ENCODE data around the gene SCUBE2. TPM values are rescaled to one million over a fixed set of nuclear protein-coding genes. Genes with fewer than 3 reads are reported as not detected.
A peak's percentile ranks its signal among the peaks of the same experiment; 100 is the strongest.

Gene SCUBE2
- 0.73 and 0.74 TPM in 2 replicates for total RNA-seq

DNA sequence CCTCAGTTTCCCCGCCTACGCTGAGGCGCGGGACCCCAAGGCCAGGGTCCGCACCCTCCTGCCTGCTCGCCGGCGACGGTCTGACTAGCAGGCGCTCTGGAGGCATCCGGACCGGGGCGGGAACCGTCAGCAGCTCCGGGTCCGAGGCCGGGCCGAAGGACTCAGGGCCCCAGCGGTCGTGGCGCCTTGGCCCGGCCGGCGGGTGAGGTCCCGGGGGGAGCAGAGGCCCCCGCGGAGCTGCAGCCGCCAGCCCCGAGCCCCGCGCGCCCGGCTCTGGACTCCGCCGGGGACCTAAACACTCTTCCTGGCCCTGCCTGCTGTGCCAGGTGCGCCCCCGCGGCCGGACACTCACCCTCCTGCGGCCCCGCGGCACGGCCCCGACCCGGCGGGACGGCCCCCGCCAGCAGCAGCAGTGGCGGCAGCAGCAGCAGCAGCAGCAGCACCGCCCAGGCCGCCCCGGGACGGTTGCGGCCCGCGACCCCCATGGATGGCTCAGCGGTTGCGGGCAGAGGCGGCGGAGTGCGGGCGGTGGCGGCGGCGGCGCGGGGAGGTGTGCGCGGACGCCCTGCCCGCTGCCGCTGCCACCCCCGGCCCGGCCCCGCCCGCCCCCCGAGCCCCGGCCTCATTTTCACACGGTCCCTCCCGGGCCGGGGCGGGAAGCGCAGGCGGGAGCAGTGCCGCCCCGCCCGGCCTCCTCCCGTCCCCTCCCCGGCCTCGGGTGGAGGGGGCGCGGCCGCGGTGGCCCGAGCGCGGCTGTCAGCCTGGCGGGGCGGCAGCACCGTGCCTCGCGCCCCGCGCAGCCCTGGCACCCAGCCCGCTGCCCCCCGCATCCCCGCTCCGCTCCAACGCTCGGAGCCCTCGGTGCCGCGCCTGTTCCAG lies at the start of gene SCUBE2:
Gene SCUBE2, minus strand, starts transcription at position 556 of the 879 bp plus-strand sequence. Its CDS starts 71 bp downstream, at position 485.
- DNase-seq (ENCODE audit: low read depth, low spot score): no peak

DNA sequence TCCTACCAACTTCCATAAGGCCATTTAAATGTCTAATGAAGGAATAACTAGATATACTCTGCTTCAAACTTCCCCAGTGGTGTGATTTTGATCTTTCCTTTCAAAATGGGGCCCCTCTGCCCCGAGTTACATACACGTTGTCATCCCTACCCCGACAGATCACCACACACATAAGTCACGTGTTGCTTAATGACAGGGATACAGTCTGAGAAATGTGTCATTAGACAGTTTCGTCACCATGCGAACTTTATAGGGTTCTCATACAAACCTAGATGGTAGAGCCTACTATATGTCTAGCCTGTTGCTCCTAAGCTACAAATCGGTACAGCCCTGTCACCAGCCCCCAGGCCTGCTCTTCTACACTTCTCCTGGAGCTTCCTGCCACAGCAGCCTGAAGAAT lies 49.8 kb upstream of the SCUBE2 start:
- no peak for DNase-seq (ENCODE audit: low read depth, low spot score)

DNA sequence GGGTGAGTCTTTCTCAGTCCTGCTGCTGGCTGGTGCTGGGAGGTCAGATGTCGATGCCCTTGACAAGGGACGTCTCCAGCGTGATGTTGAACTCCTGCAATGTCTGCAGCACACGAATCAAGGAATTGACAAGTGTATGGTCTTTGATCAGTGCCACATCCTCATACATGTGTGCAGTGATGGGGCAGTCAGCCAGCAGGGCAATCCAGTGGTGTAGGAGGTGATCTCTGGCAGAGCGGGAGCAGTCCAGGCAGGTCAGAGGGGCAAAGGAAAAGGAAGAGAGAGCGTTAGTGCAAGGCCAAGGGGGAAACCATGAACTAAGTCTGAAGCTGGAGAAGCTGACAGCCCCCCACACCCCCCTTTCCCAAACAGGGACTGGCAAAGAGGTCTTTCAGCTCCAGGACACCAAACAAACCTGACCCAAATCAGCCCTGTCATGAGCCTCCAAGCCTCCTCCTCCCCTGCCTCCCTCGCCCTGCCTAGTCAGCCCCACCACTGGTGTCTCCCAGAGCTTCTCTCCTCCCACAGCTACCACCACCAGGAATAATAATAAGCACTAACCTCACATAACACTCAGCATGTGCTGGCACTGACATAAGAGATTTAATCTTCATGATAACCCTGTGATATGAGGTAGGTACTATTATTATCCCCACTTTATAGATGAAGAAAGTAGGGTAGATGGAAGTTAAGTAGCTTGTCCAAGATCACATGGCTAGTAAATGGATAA lies 48.4 kb upstream of the SCUBE2 start:
- DNase-seq (ENCODE audit: low read depth, low spot score): no peak

DNA sequence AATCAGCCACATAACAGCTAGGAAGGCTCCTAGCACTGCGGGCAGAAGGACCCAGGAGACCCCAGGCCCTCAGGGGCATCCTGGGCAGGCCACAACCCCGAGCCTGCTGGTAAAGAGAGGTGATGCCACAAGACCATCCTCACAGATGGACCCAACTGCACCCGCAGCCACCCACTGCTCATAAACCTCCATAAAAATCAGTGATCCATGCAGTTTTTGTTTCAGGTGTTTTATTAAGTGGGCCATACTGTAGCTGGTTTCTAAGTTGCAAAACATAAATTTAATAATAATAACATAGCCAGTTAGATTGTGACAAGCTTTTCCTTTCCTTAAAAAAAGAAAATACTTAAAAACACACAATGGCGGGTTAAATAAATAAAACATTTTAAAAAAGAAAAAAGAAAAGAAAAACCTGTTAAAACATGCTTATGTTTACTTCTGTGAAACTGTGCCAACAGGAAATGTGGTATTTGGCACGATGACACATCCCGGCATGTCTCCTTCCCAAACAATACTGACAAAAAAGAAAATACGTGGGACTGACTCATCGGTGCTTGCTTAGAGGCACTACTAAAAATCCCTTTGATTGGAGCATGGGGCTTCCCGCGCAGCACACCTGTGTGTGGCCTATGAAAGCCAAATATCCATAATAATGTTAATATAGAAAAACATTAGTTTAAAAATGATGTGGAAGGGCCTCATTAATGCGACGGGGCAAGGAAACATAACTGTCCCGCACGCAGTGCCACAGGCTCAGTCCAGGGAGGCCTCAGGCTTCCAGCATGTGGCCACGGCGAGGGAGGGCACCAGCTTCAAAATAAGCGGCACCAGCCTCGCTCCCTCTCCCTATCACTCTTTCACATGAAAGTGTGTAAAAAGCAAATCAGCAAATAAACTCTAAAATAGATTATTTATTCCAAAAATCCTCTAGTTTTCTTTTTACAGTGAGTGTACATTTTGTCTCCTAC lies 47.5 kb upstream of the SCUBE2 start:
- DNase-seq (ENCODE audit: low read depth, low spot score): peak; percentile 88

DNA sequence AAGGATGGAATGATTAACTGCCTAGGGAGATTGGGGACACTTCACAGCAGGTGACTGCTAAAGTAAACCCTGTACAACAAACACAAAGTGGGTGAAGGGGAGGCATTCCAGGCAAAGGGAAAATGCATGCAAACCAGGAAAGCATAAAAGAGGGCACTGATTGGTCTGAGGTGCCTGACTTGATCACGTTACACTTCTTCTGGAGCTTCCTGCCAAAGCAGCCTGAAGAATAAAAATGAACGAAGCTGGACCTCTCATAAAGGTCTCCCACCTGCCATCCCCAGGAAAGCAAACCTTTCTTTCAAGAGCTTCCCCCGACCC lies 46.7 kb upstream of the SCUBE2 start:
- DNase-seq (ENCODE audit: low read depth, low spot score): no peak

DNA sequence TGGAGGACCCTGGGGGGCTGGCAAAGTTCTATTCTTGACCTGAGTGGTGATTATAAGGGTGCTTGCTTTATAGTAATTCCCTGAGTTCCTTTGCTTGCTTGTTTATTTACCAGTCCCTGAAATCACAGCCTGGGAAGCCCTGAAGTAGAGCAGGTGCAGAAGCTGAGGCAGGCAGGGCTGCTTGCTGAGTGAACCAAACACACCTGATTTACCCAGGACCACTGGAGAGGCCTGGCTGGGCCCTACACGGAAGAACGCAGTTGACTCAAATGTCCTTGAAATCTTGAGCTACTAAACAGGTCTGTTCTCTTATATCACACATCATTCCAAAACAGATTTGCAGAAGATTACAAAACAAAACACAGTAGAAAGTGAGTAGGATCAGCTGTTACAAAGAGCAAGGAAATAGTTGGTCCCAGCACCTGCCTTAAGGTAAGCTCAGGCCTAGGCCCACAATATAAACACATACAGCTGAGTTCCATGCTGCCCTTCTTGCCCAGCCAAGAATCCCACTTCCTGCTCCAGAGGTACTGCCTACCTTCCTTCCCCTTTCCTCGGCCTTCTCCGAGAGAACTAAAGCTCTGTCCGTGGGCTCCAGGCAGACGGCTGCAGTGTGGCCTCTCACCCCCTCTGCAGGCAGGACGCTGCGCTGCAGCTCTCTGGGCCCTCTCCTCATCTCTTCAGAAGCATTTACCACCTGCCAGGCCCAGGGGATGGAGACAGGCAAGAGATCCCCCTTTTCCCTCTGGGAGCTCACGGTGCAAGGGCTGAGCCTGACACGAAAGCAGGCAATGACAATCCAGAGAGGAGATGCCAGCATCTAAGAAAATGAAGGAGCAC lies 46.1 kb upstream of the SCUBE2 start:
- DNase-seq (ENCODE audit: low read depth, low spot score): no peak

DNA sequence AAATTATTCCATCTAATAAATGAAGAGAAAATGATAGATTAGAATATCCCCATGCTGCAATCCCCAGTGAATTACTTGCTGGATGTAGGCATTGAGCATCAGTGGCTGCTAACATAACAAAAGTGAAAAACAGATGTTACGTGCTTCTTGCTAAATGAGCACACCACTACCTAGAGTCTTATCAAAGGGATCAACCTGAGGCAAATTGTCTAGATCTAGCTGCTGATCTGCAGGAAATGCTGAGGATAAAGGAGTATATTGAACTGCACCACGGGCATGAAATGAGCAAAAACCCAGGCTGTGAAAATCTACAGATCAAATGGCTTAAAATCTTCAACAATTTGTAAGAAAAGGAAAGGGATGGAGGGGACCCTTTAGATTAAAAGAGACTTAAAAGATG lies 45.3 kb upstream of the SCUBE2 start:
- DNase-seq (ENCODE audit: low read depth, low spot score): no peak

DNA sequence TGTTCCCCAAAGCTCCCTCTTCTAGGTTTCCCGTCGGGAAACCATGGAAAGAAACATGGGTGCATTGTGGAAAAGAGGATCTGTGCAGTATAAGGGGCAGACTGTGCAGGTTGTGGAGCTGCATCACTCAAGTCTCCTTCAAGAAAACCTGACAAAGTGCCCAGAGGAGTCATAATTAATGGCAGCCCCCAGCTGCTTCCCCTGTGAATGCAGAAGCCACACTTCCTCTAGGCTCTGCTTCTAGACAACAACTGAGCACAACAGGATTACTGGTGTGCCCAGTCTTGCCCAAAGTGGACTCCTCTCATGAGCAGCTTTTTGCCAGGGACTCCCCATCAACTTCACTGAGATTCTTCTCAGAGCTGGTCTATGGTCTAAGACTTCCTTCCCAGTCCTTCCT lies 42.6 kb upstream of the SCUBE2 start:
- DNase-seq (ENCODE audit: low read depth, low spot score): no peak

DNA sequence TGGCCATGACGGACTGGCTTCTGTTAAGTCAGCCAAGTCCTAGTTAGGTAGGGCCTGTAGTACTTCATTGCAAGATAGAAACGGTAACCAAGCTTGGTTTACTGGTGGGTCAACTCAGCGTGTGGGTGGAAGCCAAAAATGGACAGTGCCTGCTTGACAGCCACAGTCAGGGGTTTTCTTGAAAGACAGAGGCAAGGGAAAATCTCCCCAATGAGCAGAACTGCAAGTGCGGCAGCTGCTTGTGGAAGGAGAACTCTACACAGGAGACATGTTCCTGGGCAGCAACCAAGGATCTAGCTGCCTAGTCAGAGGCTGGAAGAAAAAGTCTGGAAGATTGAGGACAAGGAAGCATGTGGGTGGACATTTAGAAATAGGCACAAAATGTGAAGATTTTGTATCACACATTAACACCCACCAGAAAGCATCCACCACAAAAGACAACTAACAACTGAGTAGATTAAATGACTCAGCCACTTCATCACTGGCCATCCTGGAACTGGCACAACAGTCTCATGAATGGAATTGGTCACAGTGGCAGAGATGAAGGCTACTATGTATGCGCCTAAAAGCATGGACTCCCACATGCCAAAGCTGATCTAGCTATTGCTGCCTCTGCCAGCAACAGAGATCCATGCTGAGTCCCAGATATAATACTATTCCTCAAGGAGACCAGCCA lies 40.9 kb upstream of the SCUBE2 start:
- DNase-seq (ENCODE audit: low read depth, low spot score): no peak

DNA sequence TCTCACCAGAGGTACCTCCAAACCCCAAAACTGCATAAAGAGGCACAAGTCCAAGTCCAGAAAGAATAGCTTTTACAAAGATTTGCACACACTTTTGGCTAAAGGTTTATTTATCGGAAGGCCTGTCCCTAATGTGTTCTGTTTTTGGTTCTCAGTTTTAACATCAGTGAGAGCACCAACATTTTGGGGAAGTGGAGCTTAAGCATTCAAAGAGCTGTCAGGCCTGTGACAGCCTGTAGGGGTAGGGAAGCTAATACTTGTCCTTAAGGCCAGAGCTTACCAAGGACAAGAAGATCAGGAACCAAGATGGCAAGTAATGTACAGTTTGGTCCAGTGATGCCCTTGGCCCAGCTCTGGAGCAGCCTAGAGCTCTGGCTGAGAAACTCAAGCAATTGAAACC lies 38.9 kb upstream of the SCUBE2 start:
- DNase-seq (ENCODE audit: low read depth, low spot score): no peak

DNA sequence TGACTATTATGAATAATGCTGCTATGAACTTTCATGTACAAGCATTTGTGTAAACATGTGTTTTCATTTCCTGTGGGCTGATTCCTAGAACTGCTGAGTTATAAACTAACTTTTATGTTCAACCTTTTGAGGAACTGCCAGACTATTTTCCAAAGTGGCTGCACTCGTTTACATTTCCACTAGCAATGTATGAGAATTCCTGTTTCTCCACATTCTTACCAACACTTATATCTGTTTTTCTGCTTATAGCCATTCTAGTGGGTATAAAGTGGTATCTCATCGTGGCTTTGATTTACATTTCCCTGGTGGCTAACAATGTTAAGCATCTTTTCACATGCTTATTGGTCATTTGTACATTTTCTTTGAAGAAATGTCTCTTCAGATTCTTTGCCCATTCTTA lies 35.2 kb upstream of the SCUBE2 start:
- DNase-seq (ENCODE audit: low read depth, low spot score): no peak

DNA sequence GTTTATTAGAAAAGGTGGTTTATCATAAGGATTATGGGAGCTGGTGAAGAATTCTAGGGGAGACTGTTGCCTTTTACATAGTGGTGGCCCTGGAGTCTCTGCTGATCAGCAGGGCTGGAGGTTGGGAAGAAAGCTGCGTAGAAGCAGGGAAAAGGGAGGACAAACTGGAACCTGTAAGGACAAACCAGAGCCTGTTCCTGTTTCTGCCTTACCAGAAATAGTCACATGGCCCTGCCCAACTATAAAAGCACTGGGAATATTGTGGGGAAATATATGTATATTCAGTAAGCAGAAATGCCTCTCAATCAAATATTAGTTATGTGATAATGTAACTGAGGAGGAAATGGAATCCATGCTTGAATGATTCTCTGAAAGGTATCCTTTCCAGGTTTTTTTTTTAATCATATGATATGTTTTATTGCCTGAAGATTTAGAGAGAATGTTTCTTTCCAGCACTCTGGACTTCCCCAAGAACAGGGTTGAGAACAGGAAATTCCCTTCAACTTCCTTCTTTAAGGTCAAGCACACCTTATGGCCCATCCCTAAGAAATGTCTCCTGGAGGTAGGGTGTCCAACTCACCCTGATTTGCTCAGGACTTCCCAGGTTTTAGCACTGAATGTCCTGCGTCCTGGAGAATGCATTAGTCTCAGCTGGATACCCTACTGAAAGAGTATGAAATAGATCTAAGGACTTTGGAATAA lies 33.9 kb upstream of the SCUBE2 start:
- no peak for DNase-seq (ENCODE audit: low read depth, low spot score)

DNA sequence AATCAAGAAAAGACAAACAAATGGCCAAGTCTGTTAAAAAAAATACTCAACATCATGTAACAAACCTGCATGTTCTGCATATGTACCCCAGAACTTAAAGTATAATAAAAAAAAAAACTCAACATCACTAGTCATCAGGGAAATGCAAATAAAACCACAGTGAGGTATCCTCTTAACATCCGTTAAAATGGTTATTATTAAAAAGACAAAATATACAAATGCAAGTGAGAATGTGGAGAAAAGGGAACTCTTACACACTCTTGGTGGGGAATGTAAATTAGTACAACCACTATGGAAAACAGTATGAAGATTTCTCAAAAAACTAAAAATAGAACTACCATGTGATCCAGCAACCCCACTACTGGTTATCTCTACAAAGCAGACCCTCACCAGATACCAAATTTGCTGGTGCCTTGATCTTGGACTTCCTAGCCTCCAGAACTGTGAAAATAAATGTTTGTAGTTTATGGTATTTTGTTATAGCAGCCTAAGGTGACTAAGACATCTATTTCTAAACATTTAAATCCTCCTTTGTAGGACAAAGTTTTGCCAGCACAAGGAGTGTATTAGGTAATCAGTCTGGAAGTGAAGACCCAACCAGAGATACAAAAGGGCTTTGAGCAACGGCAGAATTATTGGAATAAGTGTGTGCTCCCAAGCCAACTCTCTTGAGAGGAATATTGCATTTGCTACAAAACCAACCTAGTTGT lies 32.4 kb upstream of the SCUBE2 start:
- no peak for DNase-seq (ENCODE audit: low read depth, low spot score)

DNA sequence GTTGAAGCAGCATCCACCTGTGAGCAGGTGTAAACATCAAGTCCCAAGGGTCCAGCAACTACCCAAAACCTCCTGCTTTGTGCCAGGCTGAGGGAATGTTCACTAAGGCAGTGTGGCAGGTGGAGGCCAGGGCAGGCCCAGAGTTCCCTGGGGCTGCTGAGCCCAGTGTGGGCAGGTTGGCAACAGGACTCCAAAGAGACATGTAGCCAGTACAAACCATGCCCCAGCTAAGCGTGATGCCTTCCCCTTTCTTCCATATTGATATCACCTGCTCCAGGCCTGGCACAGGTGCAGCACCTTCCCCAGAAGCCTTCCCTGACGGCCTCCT lies 30.0 kb upstream of the SCUBE2 start:
- no peak for DNase-seq (ENCODE audit: low read depth, low spot score)

DNA sequence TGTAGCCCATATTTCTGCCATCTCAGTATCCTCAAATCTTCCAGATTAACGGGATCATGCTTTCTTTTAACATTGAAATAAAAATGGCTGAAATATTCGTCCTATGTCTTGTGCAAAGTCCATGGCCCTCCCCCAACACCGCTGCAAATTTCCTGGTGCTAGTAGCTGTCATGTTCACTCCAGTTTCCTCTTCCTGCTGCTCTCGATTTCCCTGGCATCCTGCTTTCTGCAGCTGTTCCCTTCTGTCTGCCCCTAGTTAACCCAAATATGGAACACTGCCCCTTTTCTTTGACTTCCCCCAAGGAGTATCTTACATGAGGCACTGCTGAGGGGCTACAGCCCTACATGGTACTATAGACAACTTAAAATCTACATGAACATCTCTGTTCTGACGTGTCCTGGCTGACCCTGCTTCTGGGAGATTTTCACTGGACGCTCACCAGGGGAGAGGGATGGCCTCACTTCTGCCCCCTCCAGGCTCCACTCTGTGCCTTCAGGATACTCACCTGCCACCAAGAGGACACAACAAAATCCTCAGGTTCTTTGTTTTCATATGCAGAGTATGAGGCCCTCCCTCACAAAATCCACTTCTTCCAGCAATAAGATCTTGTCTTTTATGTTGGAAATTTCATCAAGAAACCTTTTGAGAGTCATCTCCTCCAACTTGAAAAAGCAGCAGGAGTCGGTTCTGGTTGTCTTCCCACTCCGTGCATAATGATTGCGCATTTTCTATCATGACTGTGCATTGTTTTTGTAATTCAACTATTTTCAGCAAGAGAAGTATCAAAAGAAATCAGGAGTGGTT lies 29.5 kb upstream of the SCUBE2 start:
- DNase-seq (ENCODE audit: low read depth, low spot score): no peak

DNA sequence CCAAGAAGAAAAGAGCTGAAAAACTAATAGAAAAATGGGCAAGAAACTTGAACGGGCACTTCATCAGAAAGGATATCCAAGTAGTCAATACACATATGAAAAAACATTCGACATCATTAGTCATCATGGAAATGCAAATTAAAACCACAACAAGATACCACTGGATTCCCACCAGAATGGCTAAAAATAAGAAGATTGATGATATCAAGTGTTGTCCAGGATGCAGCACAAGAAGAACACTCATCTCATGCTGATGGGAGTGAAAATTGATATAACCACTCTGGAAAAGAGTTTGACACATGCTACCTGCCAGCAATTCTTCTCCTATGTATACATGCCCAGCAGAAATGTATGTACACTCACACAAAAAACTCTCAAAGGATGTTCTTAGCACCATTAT lies 26.9 kb upstream of the SCUBE2 start:
- no peak for DNase-seq (ENCODE audit: low read depth, low spot score)

DNA sequence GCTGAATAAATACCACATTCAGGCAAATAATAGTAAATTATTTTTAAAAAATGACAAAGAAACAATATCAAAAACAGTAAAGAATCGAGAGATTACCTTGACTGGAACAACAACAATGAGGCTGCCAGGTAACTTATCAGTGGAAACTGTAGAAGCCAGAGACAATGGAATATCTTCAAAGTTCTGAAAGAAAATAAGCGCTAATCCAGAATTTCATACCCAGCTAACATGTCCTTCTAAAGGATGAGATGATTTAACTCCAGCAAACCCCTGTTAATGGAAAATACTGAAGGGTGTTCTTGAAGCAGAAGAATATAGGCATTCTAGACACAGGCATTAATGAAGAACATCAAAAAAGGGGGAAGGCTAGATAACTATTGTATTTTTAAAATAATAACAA lies 20.7 kb upstream of the SCUBE2 start:
- DNase-seq (ENCODE audit: low read depth, low spot score): no peak
